Brain microvascular endothelial cell (primary cell): Measurements from ENCODE around the gene CCDC187.

Source experiments
- DNase-seq: peaks from one replicate; pipeline ENCODE4 v3.0.0-alpha.2; 2020
- H3K27ac ChIP-seq: fragments of 250-450 bp; sonication (Bioruptor Pico); 2 replicates; pipeline ENCODE4 v1.5.1; 2020; ENCODE audit warnings: mild to moderate bottlenecking, moderate library complexity
- H3K27me3 ChIP-seq: fragments of 250-450 bp; sonication (Bioruptor Pico); replicated peaks from 2 replicates; pipeline ENCODE4 v1.5.1; 2020; ENCODE audit warnings: mild to moderate bottlenecking
- H3K36me3 ChIP-seq: fragments of 250-450 bp; sonication (Bioruptor Pico); replicated peaks from 2 replicates; pipeline ENCODE4 v1.5.1; 2020; ENCODE audit warnings: mild to moderate bottlenecking
- H3K4me3 ChIP-seq: 2 replicates; pipeline ENCODE4 v1.5.1; 2011; ENCODE audit warnings: low read depth, mild to moderate bottlenecking, control low read depth, low read length, moderate library complexity
- CTCF ChIP-seq: IDR thresholded peaks from 2 replicates; pipeline ENCODE4 v1.5.1; 2011; ENCODE audit warnings: low read depth, mild to moderate bottlenecking, moderate library complexity, low read length, control low read depth, inconsistent platforms; ENCODE audit errors: missing control alignments
- in situ Hi-C: cut with HindIII; loops from 2 replicates; pipeline ENCODE4 v1.10.0; 2017; ENCODE audit warnings: low sequenced_read_pairs, low pct_ligation_motif_present

The CCDC187 gene

DNA sequence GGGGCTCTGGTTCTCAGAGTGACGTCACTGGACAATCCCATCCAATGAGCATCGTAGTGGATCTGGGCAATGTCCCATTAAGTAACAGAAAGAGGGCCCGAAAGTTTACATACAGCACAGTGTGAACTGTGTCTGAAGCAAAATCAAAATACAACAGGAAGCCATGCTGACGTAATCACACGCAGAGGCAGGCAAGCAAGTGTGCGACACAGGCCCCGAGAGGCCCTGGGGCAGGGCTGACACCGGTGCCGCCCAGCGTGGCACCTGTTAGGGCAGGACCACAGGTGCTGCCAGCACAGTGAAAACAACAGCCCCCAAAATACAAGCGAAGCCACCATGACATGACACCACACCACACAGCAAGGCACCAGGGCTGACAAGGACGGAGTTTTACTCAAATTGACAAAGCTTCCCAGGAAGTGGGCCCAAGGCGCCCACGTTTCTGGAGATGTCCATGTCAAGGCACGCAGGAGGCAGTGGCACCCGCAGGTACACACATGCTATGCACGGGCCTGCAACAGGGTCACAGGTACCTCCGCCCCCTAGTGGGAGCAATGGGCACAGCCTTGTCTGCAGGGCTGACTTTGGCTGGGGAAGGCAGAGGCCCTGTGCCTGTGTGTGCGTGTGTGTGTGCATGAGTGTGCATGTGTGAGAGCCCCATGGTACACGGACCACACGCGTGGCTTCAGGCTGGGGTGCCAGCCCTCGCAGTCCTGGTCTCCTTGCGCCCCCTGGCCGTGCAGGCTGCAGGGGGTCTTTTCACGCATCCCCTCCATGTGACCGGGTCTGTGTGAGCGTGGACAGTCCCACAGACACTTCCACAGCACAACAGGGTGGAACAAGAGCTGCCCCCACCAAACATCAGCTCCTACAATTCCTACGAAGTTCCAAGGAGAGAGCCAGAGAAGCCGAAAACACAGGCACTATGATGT, 77.9 kb downstream of the CCDC187 start:
- DNase-seq = peak; percentile 41
- in situ Hi-C loops = no loop called here
- Histone ChIP-seq H3K36me3 (peaks cover 4% of the 10 kb centered on the region), H3K27me3 (no peaks in the 10 kb centered on the region), H3K27ac (no peak overlapping the region), H3K4me3 (no peak overlapping the region)
- TF ChIP-seq CTCF = peak; percentile 94

DNA sequence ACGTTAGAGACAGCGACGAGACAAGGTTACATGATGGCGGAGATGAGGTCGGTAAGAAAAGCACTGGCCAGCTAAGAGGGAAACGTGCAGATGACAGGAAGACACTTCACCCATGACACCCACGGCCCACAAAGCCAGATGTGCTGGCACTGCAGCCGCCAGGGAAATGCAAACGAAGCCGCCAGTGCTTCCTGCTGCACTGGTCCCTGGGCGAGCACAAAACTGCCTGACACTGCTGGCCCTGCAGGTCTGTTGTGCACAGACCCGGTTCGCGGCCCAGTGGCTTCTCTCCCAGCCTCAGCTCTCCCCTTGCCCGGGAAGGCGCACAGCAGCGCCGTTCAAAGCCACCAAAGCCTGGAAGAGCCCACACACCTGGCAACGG, 78.5 kb downstream of the CCDC187 start:
- no peaks in the 10 kb centered on the region for H3K27me3 ChIP-seq
- DNase-seq = no peak
- no peak overlapping the region for H3K27ac ChIP-seq
- in situ Hi-C loops = no loop called here
- H3K4me3 ChIP-seq = no peak overlapping the region
- TF ChIP-seq CTCF = no peak
- H3K36me3 ChIP-seq = peaks cover 4% of the 10 kb centered on the region

GRCh38 chr9:136223871-136224640, 79.8 kb downstream of the CCDC187 start:
- in situ Hi-C loops = no loop called here
- Histone ChIP-seq H3K27ac (no peak overlapping the region), H3K36me3 (peaks cover 4% of the 10 kb centered on the region)

DNA sequence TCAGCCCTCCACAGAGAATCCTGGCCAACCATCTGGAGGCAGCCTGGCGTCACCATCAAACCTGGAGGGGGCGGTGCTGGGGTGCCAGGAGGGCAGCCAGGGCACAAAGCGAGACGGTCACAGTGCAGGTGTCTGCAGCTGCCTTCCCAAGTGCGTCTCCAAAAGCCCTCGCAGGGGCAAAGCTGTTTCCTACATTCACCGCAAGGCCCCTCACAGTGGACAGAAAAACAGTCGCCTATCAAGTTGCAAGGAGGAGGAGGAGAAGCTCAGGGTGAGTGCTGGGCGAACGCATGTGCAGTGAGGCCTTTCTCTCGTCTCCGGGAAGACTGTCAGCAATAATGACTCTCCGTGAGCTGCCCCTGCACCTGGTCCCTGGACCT, 81.0 kb downstream of the CCDC187 start:
- in situ Hi-C loops = no loop called here
- H3K4me3 ChIP-seq = no peak overlapping the region
- H3K27ac ChIP-seq = no peak overlapping the region
- DNase-seq = no peak
- no peak for TF ChIP-seq CTCF
- H3K36me3 ChIP-seq = peaks cover 4% of the 10 kb centered on the region
- H3K27me3 ChIP-seq = no peaks in the 10 kb centered on the region

More at GRCh38 chr9:136223871-136224640, 79.8 kb downstream of the CCDC187 start:
- no peak for TF ChIP-seq CTCF
- Histone ChIP-seq H3K4me3 (no peak overlapping the region), H3K27me3 (no peaks in the 10 kb centered on the region)
- DNase-seq = no peak

- no peak for TF ChIP-seq CTCF
- H3K4me3 ChIP-seq = no peak overlapping the region
- no peak for DNase-seq
- in situ Hi-C loops = no loop called here
- H3K27me3 ChIP-seq = no peaks in the 10 kb centered on the region
- H3K36me3 ChIP-seq = peaks cover 4% of the 10 kb centered on the region
- no peak overlapping the region for H3K27ac ChIP-seq
Observed at GRCh38 chr9:136222166-136222905, 81.6 kb downstream of the CCDC187 start.
